PFSK-1 (cell line): ENCODE measurements around the gene MICU1.

Experiments used
- POLR2AphosphoS5 ChIP-seq: IDR thresholded peaks from 2 replicates; pipeline ENCODE4 v1.6.1; 2012; ENCODE audit warnings: low read depth, mild to moderate bottlenecking, control low read depth, low read length, moderate library complexity
- SIN3A ChIP-seq: IDR thresholded peaks from 2 replicates; pipeline ENCODE4 v1.6.1; 2012; ENCODE audit warnings: mild to moderate bottlenecking, low read length, moderate library complexity, borderline replicate concordance; ENCODE audit not compliant: insufficient read depth
- TAF1 ChIP-seq: IDR thresholded peaks from 2 replicates; pipeline ENCODE4 v1.6.1; 2012; ENCODE audit warnings: low read length, control low read depth, borderline replicate concordance; ENCODE audit not compliant: insufficient read depth
- TF ChIP-seq, protein P1 (sequence below), 2 experiments: IDR thresholded peaks; 2 replicates each; pipeline versions ENCODE4 v1.6.1 to v1.8.0; 2011 to 2012; ENCODE audit warnings: low read depth in 2 of 2, low read length in 2 of 2, control low read depth in 1 of 2, inconsistent platforms in 1 of 2, mild to moderate bottlenecking in 1 of 2, moderate library complexity in 1 of 2; ENCODE audit not compliant: insufficient read depth in 1 of 2

DNA sequence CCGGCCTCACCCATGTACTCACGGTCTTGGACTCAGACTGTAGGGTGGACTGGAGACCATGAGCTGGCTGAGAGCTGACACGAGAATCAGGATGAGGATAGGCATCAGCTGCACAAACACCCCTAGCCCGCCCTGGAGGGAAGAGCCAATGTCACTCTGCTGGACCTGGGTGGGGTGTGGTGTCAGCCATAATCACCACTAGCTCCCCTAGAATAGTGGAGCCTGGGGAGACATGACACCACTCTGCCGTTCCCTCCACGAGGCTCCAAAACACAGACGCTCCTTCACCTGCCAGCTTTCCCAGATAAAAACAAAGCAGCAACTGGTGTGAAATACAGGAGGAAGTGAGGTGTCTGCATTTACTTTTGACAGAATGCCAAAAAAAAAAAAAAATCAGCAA lies 287.7 kb downstream of the MICU1 start:
- no peak for TF ChIP-seq POLR2AphosphoS5
- TF ChIP-seq, protein P1, sequence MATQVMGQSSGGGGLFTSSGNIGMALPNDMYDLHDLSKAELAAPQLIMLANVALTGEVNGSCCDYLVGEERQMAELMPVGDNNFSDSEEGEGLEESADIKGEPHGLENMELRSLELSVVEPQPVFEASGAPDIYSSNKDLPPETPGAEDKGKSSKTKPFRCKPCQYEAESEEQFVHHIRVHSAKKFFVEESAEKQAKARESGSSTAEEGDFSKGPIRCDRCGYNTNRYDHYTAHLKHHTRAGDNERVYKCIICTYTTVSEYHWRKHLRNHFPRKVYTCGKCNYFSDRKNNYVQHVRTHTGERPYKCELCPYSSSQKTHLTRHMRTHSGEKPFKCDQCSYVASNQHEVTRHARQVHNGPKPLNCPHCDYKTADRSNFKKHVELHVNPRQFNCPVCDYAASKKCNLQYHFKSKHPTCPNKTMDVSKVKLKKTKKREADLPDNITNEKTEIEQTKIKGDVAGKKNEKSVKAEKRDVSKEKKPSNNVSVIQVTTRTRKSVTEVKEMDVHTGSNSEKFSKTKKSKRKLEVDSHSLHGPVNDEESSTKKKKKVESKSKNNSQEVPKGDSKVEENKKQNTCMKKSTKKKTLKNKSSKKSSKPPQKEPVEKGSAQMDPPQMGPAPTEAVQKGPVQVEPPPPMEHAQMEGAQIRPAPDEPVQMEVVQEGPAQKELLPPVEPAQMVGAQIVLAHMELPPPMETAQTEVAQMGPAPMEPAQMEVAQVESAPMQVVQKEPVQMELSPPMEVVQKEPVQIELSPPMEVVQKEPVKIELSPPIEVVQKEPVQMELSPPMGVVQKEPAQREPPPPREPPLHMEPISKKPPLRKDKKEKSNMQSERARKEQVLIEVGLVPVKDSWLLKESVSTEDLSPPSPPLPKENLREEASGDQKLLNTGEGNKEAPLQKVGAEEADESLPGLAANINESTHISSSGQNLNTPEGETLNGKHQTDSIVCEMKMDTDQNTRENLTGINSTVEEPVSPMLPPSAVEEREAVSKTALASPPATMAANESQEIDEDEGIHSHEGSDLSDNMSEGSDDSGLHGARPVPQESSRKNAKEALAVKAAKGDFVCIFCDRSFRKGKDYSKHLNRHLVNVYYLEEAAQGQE (IDR thresholded peaks at IDR 0.05; ENCODE audit: insufficient read depth in 1 of 2, low read depth in 2 of 2, low read length in 2 of 2) = no peak
- TF ChIP-seq SIN3A = no peak
- no peak for TF ChIP-seq TAF1
